HG02840 (cell line): ENCODE results near the gene TMOD4.
"Not testable (repeated sequence)": the region's sequence is repeated elsewhere in the genome, so short reads cannot be mapped to it uniquely, and the experiment has no call there.

Experiments used
- ATAC-seq: cut with Tn5 transposase; IDR thresholded peaks from one replicate; pipeline ENCODE4 v1.9.1; 2021; ENCODE audit warnings: mild to moderate bottlenecking, moderate library complexity, moderate number of reproducible peaks; ENCODE audit not compliant: unreplicated experiment, low FRiP score

The TMOD4 gene

GRCh38 chr1:151175863-151176262 lies at the start of gene TMOD4:
Gene TMOD4 (minus strand): TSS chr1:151175981. CDS start chr1:151174875, 1,106 bp downstream.
- no peak for ATAC-seq

- ATAC-seq: no peak
These were observed 46.3 kb upstream of the TMOD4 start for GRCh38 chr1:151222130-151222529.

GRCh38 chr1:151221616-151222015 lies 45.8 kb upstream of the TMOD4 start:
- ATAC-seq: no peak

- ATAC-seq: no peak
These were observed 37.8 kb upstream of the TMOD4 start for GRCh38 chr1:151213560-151213959.

- ATAC-seq: no peak
These were observed 36.4 kb upstream of the TMOD4 start for GRCh38 chr1:151211972-151212705.

GRCh38 chr1:151210830-151211229 lies 35.0 kb upstream of the TMOD4 start:
- ATAC-seq: no peak

- ATAC-seq: not testable (repeated sequence)
These were observed 29.7 kb upstream of the TMOD4 start for GRCh38 chr1:151205381-151205965.

- ATAC-seq: no peak
These were observed 24.2 kb upstream of the TMOD4 start for GRCh38 chr1:151199873-151200581.

GRCh38 chr1:151198254-151199127 lies 22.7 kb upstream of the TMOD4 start, which contains the start of gene PIP5K1A:
Gene PIP5K1A (plus strand): TSS chr1:151198552. CDS start chr1:151198997, 445 bp downstream.
- ATAC-seq: peak; percentile 94

- ATAC-seq: no peak
These were observed 22.1 kb upstream of the TMOD4 start for GRCh38 chr1:151197863-151198253.

- ATAC-seq: no peak
These were observed 20.6 kb upstream of the TMOD4 start for GRCh38 chr1:151196292-151196800.

GRCh38 chr1:151194894-151195594 lies 19.3 kb upstream of the TMOD4 start:
- not testable (repeated sequence) for ATAC-seq

- ATAC-seq: no peak
These were observed 18.1 kb upstream of the TMOD4 start for GRCh38 chr1:151193856-151194255.

- ATAC-seq: no peak
These were observed 17.5 kb upstream of the TMOD4 start for GRCh38 chr1:151193304-151193703.

GRCh38 chr1:151192047-151192446 lies 16.3 kb upstream of the TMOD4 start:
- no peak for ATAC-seq

GRCh38 chr1:151189637-151190445 lies 14.1 kb upstream of the TMOD4 start, which contains the start of gene VPS72:
Gene VPS72 (minus strand): TSS chr1:151190197. CDS start chr1:151190121, 76 bp downstream.
- ATAC-seq: peak; percentile 71

- ATAC-seq: not testable (repeated sequence)
These were observed 12.9 kb upstream of the TMOD4 start for GRCh38 chr1:151188667-151189066.

GRCh38 chr1:151187205-151187604 lies 11.4 kb upstream of the TMOD4 start:
- no peak for ATAC-seq

GRCh38 chr1:151184211-151184610 lies 8.4 kb upstream of the TMOD4 start:
- no peak for ATAC-seq
